ENCODE data around the gene KCNMB2. TPM values are rescaled to one million over a fixed set of nuclear protein-coding genes. Genes with fewer than 3 reads are reported as not detected.

KCNMB2 gene
- total RNA-seq, 1 donor from 2014 or later: 0.27 TPM

DNA sequence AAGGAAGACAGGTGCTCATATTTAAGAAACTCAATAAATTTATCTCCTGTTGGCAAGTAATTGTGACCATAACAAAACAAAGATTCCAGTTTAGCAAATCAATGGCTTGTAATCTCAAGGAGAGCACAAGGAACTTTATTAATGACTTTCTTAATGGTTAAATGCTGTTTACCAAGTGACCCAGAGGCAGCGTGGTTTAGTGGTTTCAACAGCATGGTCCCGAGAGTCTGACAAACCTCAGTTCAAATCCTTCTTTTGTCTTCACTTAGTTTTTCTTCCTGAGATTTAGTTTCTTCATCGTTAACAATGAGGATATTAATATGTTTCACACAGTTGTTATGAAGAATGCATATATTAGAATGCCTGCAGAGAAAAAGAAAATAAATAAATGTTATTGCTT, 212.6 kb downstream of the KCNMB2 start:
- TF ChIP-seq CTCF (IDR thresholded peaks at IDR 0.05): no peak
- Mint-ChIP-seq H3K27me3 (ENCODE audit: low read depth) (peaks cover 8% of the 10 kb centered on the region), H3K27ac (ENCODE audit: unreplicated experiment) (no peak overlapping the region)

GRCh38 chr3:178749471-178749870, 213.2 kb downstream of the KCNMB2 start:
- peaks cover 8% of the 10 kb centered on the region for H3K27me3 Mint-ChIP-seq (ENCODE audit: low read depth)
- H3K4me3 Mint-ChIP-seq (ENCODE audit: unreplicated experiment): no peak overlapping the region
- H3K27ac Mint-ChIP-seq (ENCODE audit: unreplicated experiment): no peak overlapping the region
- H3K36me3 Mint-ChIP-seq (ENCODE audit: low read depth): peaks cover 4% of the 10 kb centered on the region
- H3K9me3 Mint-ChIP-seq (ENCODE audit: low read depth): peaks cover 12% of the 10 kb centered on the region
- H3K4me1 Mint-ChIP-seq (ENCODE audit: low read depth): no peaks in the 10 kb centered on the region
- no peak for DNase-seq (ENCODE audit: low spot score)
- TF ChIP-seq CTCF (IDR thresholded peaks at IDR 0.05): no peak

More for the DNA sequence above, 212.6 kb downstream of the KCNMB2 start:
- no peaks in the 10 kb centered on the region for H3K4me1 Mint-ChIP-seq (ENCODE audit: low read depth)
- peaks cover 4% of the 10 kb centered on the region for H3K36me3 Mint-ChIP-seq (ENCODE audit: low read depth)
- H3K9me3 Mint-ChIP-seq (ENCODE audit: low read depth): peaks cover 12% of the 10 kb centered on the region
- H3K4me3 Mint-ChIP-seq (ENCODE audit: unreplicated experiment): no peak overlapping the region
- no peak for DNase-seq (ENCODE audit: low spot score)

- no peak overlapping the region for H3K4me3 Mint-ChIP-seq (ENCODE audit: unreplicated experiment)
- peaks cover 8% of the 10 kb centered on the region for H3K27me3 Mint-ChIP-seq (ENCODE audit: low read depth)
- TF ChIP-seq CTCF (IDR thresholded peaks at IDR 0.05): no peak
- H3K36me3 Mint-ChIP-seq (ENCODE audit: low read depth): peaks cover 4% of the 10 kb centered on the region
- DNase-seq (ENCODE audit: low spot score): no peak
- H3K4me1 Mint-ChIP-seq (ENCODE audit: low read depth): peaks cover 3% of the 10 kb centered on the region
- H3K9me3 Mint-ChIP-seq (ENCODE audit: low read depth): peaks cover 7% of the 10 kb centered on the region
- no peak overlapping the region for H3K27ac Mint-ChIP-seq (ENCODE audit: unreplicated experiment)
These were observed 214.5 kb downstream of the KCNMB2 start for GRCh38 chr3:178750639-178751300.

GRCh38 chr3:178752843-178753242, 216.6 kb downstream of the KCNMB2 start:
- peaks cover 4% of the 10 kb centered on the region for H3K4me1 Mint-ChIP-seq (ENCODE audit: low read depth)
- no peak for DNase-seq (ENCODE audit: low spot score)
- no peak for TF ChIP-seq CTCF (IDR thresholded peaks at IDR 0.05)
- H3K27me3 Mint-ChIP-seq (ENCODE audit: low read depth): peaks cover 4% of the 10 kb centered on the region
- no peaks in the 10 kb centered on the region for H3K9me3 Mint-ChIP-seq (ENCODE audit: low read depth)
- no peaks in the 10 kb centered on the region for H3K36me3 Mint-ChIP-seq (ENCODE audit: low read depth)
- no peak overlapping the region for H3K4me3 Mint-ChIP-seq (ENCODE audit: unreplicated experiment)
- H3K27ac Mint-ChIP-seq (ENCODE audit: unreplicated experiment): no peak overlapping the region

DNA sequence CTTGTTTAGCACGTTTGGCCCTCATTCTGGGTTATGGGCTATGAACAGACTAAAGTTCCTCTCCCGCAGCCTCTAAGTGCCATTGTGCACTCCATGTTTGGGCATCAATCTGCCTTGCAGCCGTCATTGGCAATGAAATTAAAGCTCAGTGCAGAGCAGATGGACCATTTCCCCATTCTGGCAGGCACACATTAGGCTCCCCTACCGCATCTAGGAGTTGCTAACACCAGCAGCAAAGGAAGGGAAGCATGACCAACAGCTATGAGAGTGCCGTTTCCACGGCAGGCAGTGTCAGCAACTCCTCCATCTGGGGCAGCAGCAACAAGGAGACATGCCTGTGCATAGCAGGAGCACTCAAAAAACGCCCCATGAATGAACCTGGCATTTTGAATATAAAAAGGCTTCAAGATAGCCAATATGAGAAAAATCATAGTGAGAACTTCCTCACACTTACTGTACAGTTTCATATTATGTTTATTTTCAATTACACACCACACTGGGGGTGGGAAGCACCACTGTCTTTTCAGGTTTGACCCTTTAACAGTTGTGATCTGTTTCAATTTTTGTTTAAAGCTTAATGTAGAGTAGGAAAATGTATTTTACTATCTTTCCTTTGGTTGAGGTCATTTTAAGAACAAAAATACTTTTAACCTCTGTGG, 218.7 kb downstream of the KCNMB2 start:
- Mint-ChIP-seq H3K4me3 (ENCODE audit: unreplicated experiment) (no peak overlapping the region), H3K9me3 (ENCODE audit: low read depth) (no peaks in the 10 kb centered on the region), H3K36me3 (ENCODE audit: low read depth) (no peaks in the 10 kb centered on the region), H3K4me1 (ENCODE audit: low read depth) (peaks cover 4% of the 10 kb centered on the region), H3K27me3 (ENCODE audit: low read depth) (peaks cover 4% of the 10 kb centered on the region), H3K27ac (ENCODE audit: unreplicated experiment) (no peak overlapping the region)
- no peak for DNase-seq (ENCODE audit: low spot score)
- TF ChIP-seq CTCF (IDR thresholded peaks at IDR 0.05): no peak

Measured in chondrocyte (in vitro differentiated cells).